Measurements from ENCODE around the gene CDKN1A. TPM values are rescaled to one million over a fixed set of nuclear protein-coding genes. Genes with fewer than 3 reads are reported as not detected.
"Not testable (repeated sequence)": the region's sequence is repeated elsewhere in the genome, so short reads cannot be mapped to it uniquely, and the experiment has no call there.

CDKN1A gene
- total and polyA plus RNA-seq, 8 donors = 4.7 to 240 (median 6.8) TPM

DNA sequence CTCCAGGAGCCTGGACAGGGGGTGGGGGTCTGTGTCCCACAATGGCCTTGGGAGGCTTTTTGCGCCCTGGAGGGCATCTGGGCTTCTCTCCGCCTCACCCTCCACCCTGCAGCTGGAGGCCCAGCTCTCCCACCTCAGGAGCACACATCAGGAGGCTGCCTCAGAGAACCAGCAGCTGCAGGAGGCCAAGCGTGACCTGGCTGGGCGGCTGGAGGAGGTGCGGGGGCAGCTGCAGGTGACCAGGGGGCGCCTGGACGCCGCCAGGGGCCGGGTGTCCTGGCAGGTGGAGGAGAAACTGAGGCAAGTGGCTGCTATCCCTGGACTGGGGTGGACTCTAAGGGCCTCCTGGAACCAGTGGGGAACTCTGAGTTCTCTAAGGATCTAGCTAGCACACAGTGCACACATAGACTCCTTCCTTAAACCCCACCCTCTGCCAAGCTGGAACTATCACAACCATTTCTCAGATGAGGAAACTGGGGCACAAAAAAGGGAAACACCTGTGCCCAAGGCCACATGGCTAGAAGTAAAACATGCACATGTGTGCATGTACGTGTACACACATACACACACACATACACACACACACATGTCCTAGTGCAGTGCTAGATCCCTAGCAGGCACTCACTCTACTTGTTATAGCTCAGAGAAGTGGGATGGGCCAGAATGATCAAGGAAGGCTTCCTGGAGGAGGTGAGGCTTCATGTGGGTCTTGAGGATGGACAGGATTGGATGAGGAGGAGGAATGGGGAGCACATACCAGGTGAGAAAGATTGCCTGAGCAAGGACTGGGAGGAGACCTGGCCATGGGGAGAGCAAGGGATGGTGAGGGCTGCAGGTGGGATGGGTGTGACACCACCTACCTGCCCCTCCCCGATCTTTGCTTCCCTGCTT is 42.0 kb downstream of the CDKN1A start:
- peak in 1 of 4 donors; percentile 17 for DNase-seq
- Histone ChIP-seq H3K27ac (no peak overlapping the region), H3K9me3 (no peaks in the 10 kb centered on the region), H3K4me3 (no peak overlapping the region), H3K36me3 (peaks cover 0 to under 1% of the 10 kb centered on the region in 2 donors), H3K4me1 (no peaks in the 10 kb centered on the region), H3K27me3 (no peaks in the 10 kb centered on the region)
- ATAC-seq = no peak
- intact Hi-C loops (cut with DNase I) = no loop called here
- TF ChIP-seq, protein P1, sequence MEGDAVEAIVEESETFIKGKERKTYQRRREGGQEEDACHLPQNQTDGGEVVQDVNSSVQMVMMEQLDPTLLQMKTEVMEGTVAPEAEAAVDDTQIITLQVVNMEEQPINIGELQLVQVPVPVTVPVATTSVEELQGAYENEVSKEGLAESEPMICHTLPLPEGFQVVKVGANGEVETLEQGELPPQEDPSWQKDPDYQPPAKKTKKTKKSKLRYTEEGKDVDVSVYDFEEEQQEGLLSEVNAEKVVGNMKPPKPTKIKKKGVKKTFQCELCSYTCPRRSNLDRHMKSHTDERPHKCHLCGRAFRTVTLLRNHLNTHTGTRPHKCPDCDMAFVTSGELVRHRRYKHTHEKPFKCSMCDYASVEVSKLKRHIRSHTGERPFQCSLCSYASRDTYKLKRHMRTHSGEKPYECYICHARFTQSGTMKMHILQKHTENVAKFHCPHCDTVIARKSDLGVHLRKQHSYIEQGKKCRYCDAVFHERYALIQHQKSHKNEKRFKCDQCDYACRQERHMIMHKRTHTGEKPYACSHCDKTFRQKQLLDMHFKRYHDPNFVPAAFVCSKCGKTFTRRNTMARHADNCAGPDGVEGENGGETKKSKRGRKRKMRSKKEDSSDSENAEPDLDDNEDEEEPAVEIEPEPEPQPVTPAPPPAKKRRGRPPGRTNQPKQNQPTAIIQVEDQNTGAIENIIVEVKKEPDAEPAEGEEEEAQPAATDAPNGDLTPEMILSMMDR (IDR thresholded peaks at IDR 0.05) = no peak

DNA sequence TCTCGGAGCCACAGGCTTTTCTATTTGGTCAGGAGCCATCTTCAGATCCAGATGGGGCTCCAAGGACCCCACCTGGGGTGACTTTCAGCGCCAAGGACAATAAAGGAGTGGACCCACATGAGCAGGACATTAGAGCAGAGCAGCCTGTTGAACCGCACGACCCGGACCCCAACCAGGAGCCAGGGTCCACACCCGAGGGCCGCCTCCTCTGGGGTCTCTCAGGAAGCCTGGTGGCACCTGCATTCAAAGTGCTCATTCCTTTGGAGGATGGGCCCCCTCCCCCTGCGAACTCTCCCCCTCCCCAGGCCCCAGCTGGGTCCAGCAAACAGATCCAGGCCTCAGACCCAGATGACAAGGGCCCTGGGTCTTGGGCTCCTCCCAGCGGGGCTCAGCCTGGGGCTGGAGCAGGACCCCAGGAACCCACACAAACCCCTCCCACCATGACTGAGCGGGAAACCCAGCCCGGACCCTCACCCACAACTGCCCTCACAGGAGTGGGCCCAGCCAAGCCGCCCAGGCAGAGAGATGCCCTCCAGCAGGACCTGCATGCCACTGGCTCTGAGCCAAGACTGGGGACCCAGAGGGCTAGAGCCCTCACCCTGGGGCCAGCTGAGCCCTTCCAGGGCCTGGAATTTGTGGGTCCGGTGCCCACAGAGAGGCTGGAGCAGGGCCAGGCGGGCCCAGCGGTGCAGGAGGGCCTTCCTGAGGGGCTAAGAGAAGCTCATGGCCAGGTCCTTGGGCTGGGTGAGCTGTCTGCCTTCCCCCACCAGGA is 43.0 kb downstream of the CDKN1A start:
- H3K9me3 ChIP-seq = no peaks in the 10 kb centered on the region
- intact Hi-C loops (cut with DNase I) = no loop called here
- H3K27me3 ChIP-seq = no peaks in the 10 kb centered on the region

DNA sequence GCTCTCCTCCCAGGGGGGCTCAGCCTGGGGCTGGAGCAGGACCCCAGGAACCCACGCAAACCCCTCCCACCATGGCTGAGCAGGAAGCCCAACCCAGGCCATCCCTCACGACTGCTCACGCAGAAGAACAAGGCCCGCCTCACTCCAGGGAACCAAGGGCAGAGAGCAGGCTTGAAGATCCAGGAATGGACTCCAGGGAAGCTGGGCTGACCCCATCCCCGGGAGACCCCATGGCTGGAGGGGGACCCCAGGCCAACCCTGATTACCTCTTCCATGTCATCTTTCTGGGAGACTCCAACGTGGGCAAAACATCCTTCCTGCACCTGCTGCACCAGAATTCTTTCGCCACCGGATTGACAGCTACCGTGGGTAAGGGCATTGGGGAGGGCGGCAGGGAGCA is 43.9 kb downstream of the CDKN1A start:
- peaks cover 0 to 9% of the 10 kb centered on the region in 2 donors for H3K4me1 ChIP-seq
- H3K9me3 ChIP-seq = no peaks in the 10 kb centered on the region
- ATAC-seq = no peak
- TF ChIP-seq, protein P1 (IDR thresholded peaks at IDR 0.05) = no peak
- no peak overlapping the region for H3K27ac ChIP-seq
- DNase-seq = no peak
- no peaks in the 10 kb centered on the region for H3K36me3 ChIP-seq
- H3K27me3 ChIP-seq = no peaks in the 10 kb centered on the region
- no peak overlapping the region for H3K4me3 ChIP-seq
- intact Hi-C loops (cut with DNase I) = no loop called here

More for the DNA sequence above, 43.0 kb downstream of the CDKN1A start:
- Histone ChIP-seq H3K36me3 (no peaks in the 10 kb centered on the region), H3K4me3 (no peak overlapping the region), H3K4me1 (peaks cover 0 to 3% of the 10 kb centered on the region in 2 donors), H3K27ac (no peak overlapping the region)
- no peak for DNase-seq
- no peak for ATAC-seq
- TF ChIP-seq, protein P1 (IDR thresholded peaks at IDR 0.05) = no peak

DNA sequence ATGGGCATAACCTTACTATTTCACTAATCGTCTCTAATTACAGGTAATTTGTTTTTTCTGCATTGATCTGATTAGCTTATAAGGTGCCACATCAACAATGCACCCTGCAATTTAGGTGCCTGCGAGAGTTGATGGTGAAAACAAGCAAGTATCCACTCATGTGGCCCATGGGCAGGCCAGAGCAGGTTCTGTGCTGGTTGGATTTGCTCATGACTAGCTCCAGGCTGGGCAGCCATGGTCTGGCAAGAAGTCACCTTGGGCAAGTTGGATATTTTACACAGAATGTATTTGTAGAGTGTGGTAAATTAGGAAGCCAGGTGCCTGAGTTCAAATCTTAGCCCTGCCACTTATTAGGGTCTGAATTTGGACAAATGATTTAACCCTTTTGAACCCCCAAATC is 44.4 kb downstream of the CDKN1A start:
- intact Hi-C loops (cut with DNase I) = no loop called here
- no peaks in the 10 kb centered on the region for H3K36me3 ChIP-seq
- DNase-seq (no peak), ATAC-seq (no peak)
- no peaks in the 10 kb centered on the region for H3K9me3 ChIP-seq
- H3K4me1 ChIP-seq = peaks cover 0 to 15% of the 10 kb centered on the region in 2 donors
- TF ChIP-seq, protein P1 (IDR thresholded peaks at IDR 0.05) = no peak
- no peak overlapping the region for H3K27ac ChIP-seq
- H3K27me3 ChIP-seq = no peaks in the 10 kb centered on the region
- no peak overlapping the region for H3K4me3 ChIP-seq

DNA sequence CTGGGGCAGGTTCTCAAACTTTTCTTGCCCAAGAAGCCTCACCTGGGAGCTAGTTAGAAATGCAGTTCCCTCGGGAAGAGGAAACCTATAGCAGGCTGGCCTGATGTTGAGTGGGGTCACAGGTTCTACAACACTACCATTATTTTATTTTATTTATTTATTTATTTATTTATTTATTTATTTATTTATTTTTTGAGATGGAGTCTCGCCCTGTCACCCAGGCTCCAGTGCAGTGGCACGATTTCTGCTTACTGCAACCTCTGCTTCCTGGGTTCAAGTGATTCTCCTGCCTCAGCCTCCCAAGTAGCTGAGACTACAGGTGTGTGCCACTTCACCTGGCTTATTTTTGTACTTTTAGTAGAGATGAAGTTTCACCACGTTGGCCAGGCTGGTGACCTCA is 45.5 kb downstream of the CDKN1A start:
- H3K9me3 ChIP-seq; intact Hi-C loops (cut with DNase I); ATAC-seq; DNase-seq; H3K4me3 ChIP-seq; H3K36me3 ChIP-seq; H3K27ac ChIP-seq; H3K27me3 ChIP-seq: not testable (repeated sequence)
- H3K4me1 ChIP-seq = peaks cover 0 to 26% of the 10 kb centered on the region in 2 donors
